GM12878 (cell line): ENCODE measurements around the gene PTPN22. TPM values are rescaled to one million over a fixed set of nuclear protein-coding genes. Genes with fewer than 3 reads are reported as not detected.

Experiments used
- CHD2 ChIP-seq: IDR thresholded peaks from 2 replicates; pipeline ENCODE4 v1.6.1; 2011; ENCODE audit warnings: low read depth, low read length, improper control_type of control experiment, borderline replicate concordance
- FOS ChIP-seq: IDR thresholded peaks from 3 replicates; pipeline ENCODE4 v1.6.1; 2011; ENCODE audit warnings: borderline replicate concordance; ENCODE audit not compliant: insufficient read length; ENCODE audit errors: extremely low read depth
- FOXM1 ChIP-seq: IDR thresholded peaks from 2 replicates; pipeline ENCODE4 v1.6.1; 2012; ENCODE audit warnings: low read depth, mild to moderate bottlenecking, inconsistent platforms, low read length, moderate library complexity
- KLF5 ChIP-seq: fragments of 450-650 bp; IDR thresholded peaks from 2 replicates; pipeline ENCODE4 v1.6.1; 2014; ENCODE audit warnings: mild to moderate bottlenecking; ENCODE audit not compliant: partially characterized antibody
- MXI1 ChIP-seq: fragments of 150-350 bp; IDR thresholded peaks from 2 replicates; pipeline ENCODE4 v1.6.1; 2011; ENCODE audit warnings: low read depth, mild to moderate bottlenecking, inconsistent platforms, low read length, improper control_type of control experiment
- MYC ChIP-seq: IDR thresholded peaks from 2 replicates; pipeline ENCODE4 v1.6.1; 2011; ENCODE audit warnings: mild to moderate bottlenecking, low read length, moderate library complexity, inconsistent platforms; ENCODE audit not compliant: insufficient read depth, insufficient replicate concordance, insufficient read length, severe bottlenecking
- NFXL1 ChIP-seq: fragments of 450-650 bp; IDR thresholded peaks from 2 replicates; pipeline ENCODE4 v1.6.1; 2017; ENCODE audit warnings: antibody characterized with exemption, mild to moderate bottlenecking, borderline replicate concordance
- PBX3 ChIP-seq: IDR thresholded peaks from 2 replicates; pipeline ENCODE4 v1.6.1; 2011; ENCODE audit warnings: mild to moderate bottlenecking, low read depth, low read length, moderate library complexity; ENCODE audit not compliant: insufficient replicate concordance
- POU2F2 ChIP-seq: IDR thresholded peaks from 3 replicates; pipeline ENCODE4 v1.6.1; 2011; ENCODE audit warnings: low read depth, mild to moderate bottlenecking, low read length, borderline replicate concordance
- RELB ChIP-seq: fragments of 450-650 bp; IDR thresholded peaks from 2 replicates; pipeline ENCODE4 v1.6.1; 2017; ENCODE audit warnings: low read depth, mild to moderate bottlenecking, moderate library complexity
- SREBF2 ChIP-seq: IDR thresholded peaks from 2 replicates; pipeline ENCODE4 v1.6.1; 2012; ENCODE audit warnings: mild to moderate bottlenecking, low read length
- ZSCAN29 ChIP-seq: fragments of 450-650 bp; IDR thresholded peaks from 2 replicates; pipeline ENCODE4 v1.6.1; 2017; ENCODE audit warnings: mild to moderate bottlenecking, moderate library complexity
- polyA plus RNA-seq, 11 experiments: library from polyadenylated mRNA; depleted of rRNA in 4 of 11; unstranded in 6 of 11; stranded (reverse) in 5 of 11; fragments of >200 nt; fragmentation: Nextera tagmentation in 4 of 11; fragmentation: Illumina TruSeq in 1 of 11; extraction: Ambion mirVana in 4 of 11; extraction: Trizol in 1 of 11; gene quantifications; 1 replicate in 1 of 11; 2 replicates in 10 of 11; pipeline versions ENCODE4 v1.2.1 to v1.2.3, GENCODE V29; 2011 to 2016; ENCODE audit warnings: inconsistent platforms in 2 of 11, missing spikeins in 2 of 11, low read depth in 1 of 11
- total RNA-seq, 4 experiments: library from RNA; depleted of rRNA in 3 of 4; stranded (reverse); fragments of >200 nt in 3 of 4; fragmentation: Illumina TruSeq in 1 of 4; extraction: Trizol in 1 of 4; gene quantifications; 2 replicates each; pipeline versions ENCODE4 v1.2.1 to v1.2.3, GENCODE V29; 2013 to 2021
- TF ChIP-seq, protein P1 (sequence below): fragments of 450-650 bp; formaldehyde crosslinking; IDR thresholded peaks from 2 replicates; pipeline ENCODE4 v1.4.0; 2020; ENCODE audit warnings: mild to moderate bottlenecking, moderate library complexity
- TF ChIP-seq, protein P2 (sequence below): fragments of 450-650 bp; IDR thresholded peaks from 2 replicates; pipeline ENCODE4 v1.6.1; 2014; ENCODE audit warnings: mild to moderate bottlenecking
- TF ChIP-seq, protein P3 (sequence below): IDR thresholded peaks from 2 replicates; pipeline ENCODE4 v1.6.1; 2012; ENCODE audit warnings: low read depth, low read length, improper control_type of control experiment
- TF ChIP-seq, protein P4 (sequence below): fragments of 450-650 bp; IDR thresholded peaks from 2 replicates; pipeline ENCODE4 v1.6.1; 2017; ENCODE audit warnings: antibody characterized with exemption, mild to moderate bottlenecking, moderate library complexity
- TF ChIP-seq, protein P5 (sequence below): IDR thresholded peaks from 2 replicates; pipeline ENCODE4 v1.6.1; 2012; ENCODE audit warnings: low read depth, low read length, improper control_type of control experiment

The PTPN22 gene
- total and polyA plus RNA-seq, 10 of the 15 experiments (the other 5 are each of a cell fraction or from before 2014, with no cell fraction given) = 22.8 to 65.1 (median 44.9) TPM

DNA sequence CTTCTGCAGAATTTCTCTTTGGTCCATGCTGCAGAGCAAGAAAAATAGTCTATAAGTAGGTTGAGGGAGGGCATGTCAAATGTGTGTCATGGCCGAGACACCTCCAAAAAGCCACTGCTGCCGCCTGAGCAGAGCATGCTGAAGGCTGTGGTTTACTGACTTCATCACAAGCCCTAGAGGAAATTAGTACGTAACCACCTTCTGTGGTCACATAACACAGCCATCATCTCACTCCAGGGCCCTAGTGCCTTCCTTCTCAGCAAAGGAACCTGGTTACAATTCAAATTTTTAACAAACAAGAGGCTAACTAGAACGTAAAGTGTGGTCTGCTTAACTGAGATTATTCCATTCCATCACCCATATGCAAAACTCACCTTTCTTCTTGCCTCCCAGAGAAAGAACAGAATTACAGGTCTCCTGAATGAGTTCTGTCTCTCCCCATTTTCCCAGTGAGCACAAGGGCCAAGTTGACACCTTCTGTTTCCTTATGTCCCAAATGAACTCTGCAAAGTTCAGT lies at the start of gene PTPN22 (continued):
- TF ChIP-seq, protein P1, sequence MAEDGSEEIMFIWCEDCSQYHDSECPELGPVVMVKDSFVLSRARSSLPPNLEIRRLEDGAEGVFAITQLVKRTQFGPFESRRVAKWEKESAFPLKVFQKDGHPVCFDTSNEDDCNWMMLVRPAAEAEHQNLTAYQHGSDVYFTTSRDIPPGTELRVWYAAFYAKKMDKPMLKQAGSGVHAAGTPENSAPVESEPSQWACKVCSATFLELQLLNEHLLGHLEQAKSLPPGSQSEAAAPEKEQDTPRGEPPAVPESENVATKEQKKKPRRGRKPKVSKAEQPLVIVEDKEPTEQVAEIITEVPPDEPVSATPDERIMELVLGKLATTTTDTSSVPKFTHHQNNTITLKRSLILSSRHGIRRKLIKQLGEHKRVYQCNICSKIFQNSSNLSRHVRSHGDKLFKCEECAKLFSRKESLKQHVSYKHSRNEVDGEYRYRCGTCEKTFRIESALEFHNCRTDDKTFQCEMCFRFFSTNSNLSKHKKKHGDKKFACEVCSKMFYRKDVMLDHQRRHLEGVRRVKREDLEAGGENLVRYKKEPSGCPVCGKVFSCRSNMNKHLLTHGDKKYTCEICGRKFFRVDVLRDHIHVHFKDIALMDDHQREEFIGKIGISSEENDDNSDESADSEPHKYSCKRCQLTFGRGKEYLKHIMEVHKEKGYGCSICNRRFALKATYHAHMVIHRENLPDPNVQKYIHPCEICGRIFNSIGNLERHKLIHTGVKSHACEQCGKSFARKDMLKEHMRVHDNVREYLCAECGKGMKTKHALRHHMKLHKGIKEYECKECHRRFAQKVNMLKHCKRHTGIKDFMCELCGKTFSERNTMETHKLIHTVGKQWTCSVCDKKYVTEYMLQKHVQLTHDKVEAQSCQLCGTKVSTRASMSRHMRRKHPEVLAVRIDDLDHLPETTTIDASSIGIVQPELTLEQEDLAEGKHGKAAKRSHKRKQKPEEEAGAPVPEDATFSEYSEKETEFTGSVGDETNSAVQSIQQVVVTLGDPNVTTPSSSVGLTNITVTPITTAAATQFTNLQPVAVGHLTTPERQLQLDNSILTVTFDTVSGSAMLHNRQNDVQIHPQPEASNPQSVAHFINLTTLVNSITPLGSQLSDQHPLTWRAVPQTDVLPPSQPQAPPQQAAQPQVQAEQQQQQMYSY (CRISPR knock-in tag) = no peak
- TF ChIP-seq, protein P2, sequence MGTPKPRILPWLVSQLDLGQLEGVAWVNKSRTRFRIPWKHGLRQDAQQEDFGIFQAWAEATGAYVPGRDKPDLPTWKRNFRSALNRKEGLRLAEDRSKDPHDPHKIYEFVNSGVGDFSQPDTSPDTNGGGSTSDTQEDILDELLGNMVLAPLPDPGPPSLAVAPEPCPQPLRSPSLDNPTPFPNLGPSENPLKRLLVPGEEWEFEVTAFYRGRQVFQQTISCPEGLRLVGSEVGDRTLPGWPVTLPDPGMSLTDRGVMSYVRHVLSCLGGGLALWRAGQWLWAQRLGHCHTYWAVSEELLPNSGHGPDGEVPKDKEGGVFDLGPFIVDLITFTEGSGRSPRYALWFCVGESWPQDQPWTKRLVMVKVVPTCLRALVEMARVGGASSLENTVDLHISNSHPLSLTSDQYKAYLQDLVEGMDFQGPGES = no peak
- TF ChIP-seq SREBF2 (no peak), CHD2 (no peak), MXI1 (peak; percentile 90; the same call in 1 of the 2 replicates), FOXM1 (peak; percentile 79), NFXL1 (no peak), MYC (no peak), POU2F2 (peak; percentile 91), FOS (no peak), RELB (peak; percentile 94), ZSCAN29 (no peak), KLF5 (no peak), PBX3 (no peak)
- TF ChIP-seq, protein P3, sequence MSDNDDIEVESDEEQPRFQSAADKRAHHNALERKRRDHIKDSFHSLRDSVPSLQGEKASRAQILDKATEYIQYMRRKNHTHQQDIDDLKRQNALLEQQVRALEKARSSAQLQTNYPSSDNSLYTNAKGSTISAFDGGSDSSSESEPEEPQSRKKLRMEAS = peak; percentile 73; the same call in 1 of the 2 replicates
- TF ChIP-seq, protein P4, sequence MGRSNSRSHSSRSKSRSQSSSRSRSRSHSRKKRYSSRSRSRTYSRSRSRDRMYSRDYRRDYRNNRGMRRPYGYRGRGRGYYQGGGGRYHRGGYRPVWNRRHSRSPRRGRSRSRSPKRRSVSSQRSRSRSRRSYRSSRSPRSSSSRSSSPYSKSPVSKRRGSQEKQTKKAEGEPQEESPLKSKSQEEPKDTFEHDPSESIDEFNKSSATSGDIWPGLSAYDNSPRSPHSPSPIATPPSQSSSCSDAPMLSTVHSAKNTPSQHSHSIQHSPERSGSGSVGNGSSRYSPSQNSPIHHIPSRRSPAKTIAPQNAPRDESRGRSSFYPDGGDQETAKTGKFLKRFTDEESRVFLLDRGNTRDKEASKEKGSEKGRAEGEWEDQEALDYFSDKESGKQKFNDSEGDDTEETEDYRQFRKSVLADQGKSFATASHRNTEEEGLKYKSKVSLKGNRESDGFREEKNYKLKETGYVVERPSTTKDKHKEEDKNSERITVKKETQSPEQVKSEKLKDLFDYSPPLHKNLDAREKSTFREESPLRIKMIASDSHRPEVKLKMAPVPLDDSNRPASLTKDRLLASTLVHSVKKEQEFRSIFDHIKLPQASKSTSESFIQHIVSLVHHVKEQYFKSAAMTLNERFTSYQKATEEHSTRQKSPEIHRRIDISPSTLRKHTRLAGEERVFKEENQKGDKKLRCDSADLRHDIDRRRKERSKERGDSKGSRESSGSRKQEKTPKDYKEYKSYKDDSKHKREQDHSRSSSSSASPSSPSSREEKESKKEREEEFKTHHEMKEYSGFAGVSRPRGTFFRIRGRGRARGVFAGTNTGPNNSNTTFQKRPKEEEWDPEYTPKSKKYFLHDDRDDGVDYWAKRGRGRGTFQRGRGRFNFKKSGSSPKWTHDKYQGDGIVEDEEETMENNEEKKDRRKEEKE = no peak
- TF ChIP-seq, protein P5, sequence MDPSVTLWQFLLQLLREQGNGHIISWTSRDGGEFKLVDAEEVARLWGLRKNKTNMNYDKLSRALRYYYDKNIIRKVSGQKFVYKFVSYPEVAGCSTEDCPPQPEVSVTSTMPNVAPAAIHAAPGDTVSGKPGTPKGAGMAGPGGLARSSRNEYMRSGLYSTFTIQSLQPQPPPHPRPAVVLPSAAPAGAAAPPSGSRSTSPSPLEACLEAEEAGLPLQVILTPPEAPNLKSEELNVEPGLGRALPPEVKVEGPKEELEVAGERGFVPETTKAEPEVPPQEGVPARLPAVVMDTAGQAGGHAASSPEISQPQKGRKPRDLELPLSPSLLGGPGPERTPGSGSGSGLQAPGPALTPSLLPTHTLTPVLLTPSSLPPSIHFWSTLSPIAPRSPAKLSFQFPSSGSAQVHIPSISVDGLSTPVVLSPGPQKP = no peak
